Fibroblast of lung (primary cell): ENCODE results near the gene DOK6. TPM values are rescaled to one million over a fixed set of nuclear protein-coding genes. Genes with fewer than 3 reads are reported as not detected.
A peak's percentile ranks its signal among the peaks of the same experiment; 100 is the strongest.

Experiments
- DNase-seq, 2 donors: peaks; one replicate each; pipeline versions ENCODE4 v3.0.0 to v3.0.0-alpha.2; 2010; ENCODE audit warnings: low read depth in 2 of 2
- H2AFZ ChIP-seq: 2 replicates; pipeline ENCODE4 v1.5.1; 2012; ENCODE audit warnings: low read length, control low read depth, inconsistent platforms
- H3K27ac ChIP-seq: 2 replicates; pipeline ENCODE4 v1.5.1; 2011; ENCODE audit warnings: low read length, control low read depth; ENCODE audit not compliant: insufficient read depth
- H3K27me3 ChIP-seq: 2 replicates; pipeline ENCODE4 v1.5.1; 2011; ENCODE audit warnings: mild to moderate bottlenecking, low read length; ENCODE audit not compliant: control insufficient read depth, insufficient read depth
- H3K36me3 ChIP-seq: 2 replicates; pipeline ENCODE4 v1.5.1; 2011; ENCODE audit warnings: low read length; ENCODE audit not compliant: control insufficient read depth, insufficient read depth
- H3K4me1 ChIP-seq: 2 replicates; pipeline ENCODE4 v1.5.1; 2011; ENCODE audit warnings: low read length; ENCODE audit not compliant: control insufficient read depth, insufficient read depth; ENCODE audit errors: extremely low read depth
- H3K4me2 ChIP-seq: 2 replicates; pipeline ENCODE4 v1.5.1; 2011; ENCODE audit warnings: low read length, control low read depth; ENCODE audit not compliant: insufficient read depth; ENCODE audit errors: extremely low read depth
- H3K4me3 ChIP-seq, 4 experiments: fragments of 200-600 bp in 1 of 4; sonication (generic) in 1 of 4; replicated peaks in 1 of 4; 2 replicates each; pipeline ENCODE4 v1.5.1; 2011 to 2016; ENCODE audit warnings: low read length in 4 of 4, low read depth in 3 of 4, mild to moderate bottlenecking in 3 of 4, control low read depth in 2 of 4, inconsistent platforms in 1 of 4, mixed read lengths in 1 of 4; ENCODE audit not compliant: insufficient read depth in 1 of 4; ENCODE audit errors: control extremely low read depth in 1 of 4
- H3K79me2 ChIP-seq: 2 replicates; pipeline ENCODE4 v1.5.1; 2012; ENCODE audit warnings: mild to moderate bottlenecking, low read length, inconsistent platforms; ENCODE audit not compliant: control insufficient read depth, insufficient read depth
- H3K9ac ChIP-seq: 2 replicates; pipeline ENCODE4 v1.5.1; 2011; ENCODE audit warnings: mild to moderate bottlenecking, low read length, control low read depth; ENCODE audit not compliant: insufficient read depth
- H3K9me3 ChIP-seq: 2 replicates; pipeline ENCODE4 v1.5.1; 2012; ENCODE audit warnings: low read depth, low read length; ENCODE audit not compliant: control insufficient read depth, insufficient read depth
- H4K20me1 ChIP-seq: 2 replicates; pipeline ENCODE4 v1.5.1; 2011; ENCODE audit warnings: low read length; ENCODE audit not compliant: control insufficient read depth, insufficient read depth; ENCODE audit errors: extremely low read depth
- CTCF ChIP-seq, 2 donors: IDR thresholded peaks in 1 of 2; conservative IDR thresholded peaks in 1 of 2; 1 replicate in 1 of 2; 2 replicates in 1 of 2; pipeline ENCODE4 v1.5.1; 2011 to 2012; ENCODE audit warnings: low read length in 2 of 2, control low read depth in 1 of 2, inconsistent platforms in 1 of 2, low read depth in 1 of 2, mild to moderate bottlenecking in 1 of 2
- EZH2 ChIP-seq: IDR thresholded peaks from 2 replicates; pipeline ENCODE4 v1.5.1; 2012; ENCODE audit warnings: low read length, control low read depth, mild to moderate bottlenecking; ENCODE audit errors: missing control alignments
- polyA plus RNA-seq, 2 donors: library from polyadenylated mRNA; depleted of rRNA in 1 of 2; stranded (reverse) in 1 of 2; unstranded in 1 of 2; fragments of >200 nt; gene quantifications; 2 replicates each; pipeline ENCODE4 v1.2.1, GENCODE V29; 2011 to 2012; ENCODE audit warnings: missing spikeins in 1 of 2
- total RNA-seq: library from RNA; depleted of rRNA; stranded (reverse); fragments of >200 nt; gene quantifications from 2 replicates; pipeline ENCODE4 v1.2.1, GENCODE V29; 2014

DOK6 gene
- total and polyA plus RNA-seq, 2 donors (not counting 1 experiment from before 2014, with no cell fraction given), result 4.0 to 7.8 TPM

DNA sequence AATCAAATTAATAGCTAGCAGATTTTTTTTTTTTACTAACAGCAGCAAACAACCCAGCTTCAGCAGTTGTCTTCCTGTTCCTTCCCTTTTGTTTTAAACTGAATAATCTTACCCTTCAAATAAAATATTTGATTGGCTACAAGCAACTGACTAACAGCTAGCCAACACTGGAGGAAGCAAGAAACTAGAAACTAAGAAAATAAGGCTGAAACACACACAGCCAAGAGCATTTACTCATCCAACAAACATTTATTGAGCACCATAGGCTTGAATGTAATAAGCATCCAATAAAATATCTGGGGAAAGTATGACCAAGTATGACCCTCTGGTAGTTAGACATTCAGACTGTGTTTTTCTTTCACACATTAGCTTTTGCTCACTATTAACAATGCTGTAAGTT, 357.8 kb downstream of the DOK6 start:
- no peaks in the 10 kb centered on the region for H3K4me1 ChIP-seq
- H3K4me2 ChIP-seq, result no peak overlapping the region
- no peaks in the 10 kb centered on the region for H3K27me3 ChIP-seq
- H4K20me1 ChIP-seq, result no peaks in the 10 kb centered on the region
- no peak overlapping the region for H3K27ac ChIP-seq
- no peak overlapping the region for H3K9ac ChIP-seq
- peak; percentile 9 to 81 for DNase-seq
- H3K36me3 ChIP-seq, result no peaks in the 10 kb centered on the region
- H3K79me2 ChIP-seq, result no peaks in the 10 kb centered on the region
- TF ChIP-seq EZH2, result no peak
- no peak for TF ChIP-seq CTCF (conservative IDR thresholded peaks at IDR 0.05 in 1 of 2, IDR thresholded peaks at IDR 0.05 in 1 of 2; ENCODE audit: low read depth in 1 of 2, low read length in 2 of 2)
- no peak overlapping the region for H3K4me3 ChIP-seq
- no peaks in the 10 kb centered on the region for H3K9me3 ChIP-seq
- no peak overlapping the region for H2AFZ ChIP-seq

- Histone ChIP-seq H3K9me3 (no peaks in the 10 kb centered on the region), H3K4me1 (no peaks in the 10 kb centered on the region), H3K27ac (no peak overlapping the region), H3K4me2 (no peak overlapping the region), H3K27me3 (no peaks in the 10 kb centered on the region), H4K20me1 (no peaks in the 10 kb centered on the region), H2AFZ (no peak overlapping the region), H3K4me3 (no peak overlapping the region), H3K79me2 (no peaks in the 10 kb centered on the region), H3K36me3 (no peaks in the 10 kb centered on the region), H3K9ac (no peak overlapping the region)
- peak in 1 of 2 donors; percentile 39 for DNase-seq
- TF ChIP-seq CTCF (conservative IDR thresholded peaks at IDR 0.05 in 1 of 2, IDR thresholded peaks at IDR 0.05 in 1 of 2; ENCODE audit: low read depth in 1 of 2, low read length in 2 of 2), result no peak
- TF ChIP-seq EZH2, result no peak
Observed at GRCh38 chr18:69759046-69759445, 358.4 kb downstream of the DOK6 start.

DNA sequence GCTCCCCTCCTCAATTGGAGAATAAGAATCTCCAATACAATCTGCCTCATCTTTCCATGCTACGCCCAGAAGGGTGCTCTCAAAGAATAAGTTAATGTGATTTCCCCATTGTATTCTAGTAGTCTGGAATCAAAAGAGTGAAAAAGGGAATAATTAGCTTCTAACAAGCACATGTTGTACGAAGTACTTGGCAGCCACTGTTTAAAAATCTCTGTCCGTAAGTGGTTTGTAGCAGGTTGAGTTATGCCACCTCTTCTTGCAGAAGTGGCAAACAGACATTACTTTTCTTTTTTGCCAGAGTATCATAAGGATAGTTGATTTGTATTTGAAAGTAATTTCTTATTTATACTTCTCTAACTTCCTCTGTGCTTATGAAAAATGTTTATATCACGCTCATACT, 362.3 kb downstream of the DOK6 start:
- Histone ChIP-seq H2AFZ (no peak overlapping the region), H3K27ac (no peak overlapping the region), H3K4me1 (no peaks in the 10 kb centered on the region), H3K9me3 (no peaks in the 10 kb centered on the region), H3K27me3 (no peaks in the 10 kb centered on the region), H3K36me3 (no peaks in the 10 kb centered on the region), H3K4me3 (no peak overlapping the region), H4K20me1 (no peaks in the 10 kb centered on the region), H3K79me2 (no peaks in the 10 kb centered on the region), H3K9ac (no peak overlapping the region), H3K4me2 (no peak overlapping the region)
- TF ChIP-seq EZH2, result no peak
- no peak for TF ChIP-seq CTCF (conservative IDR thresholded peaks at IDR 0.05 in 1 of 2, IDR thresholded peaks at IDR 0.05 in 1 of 2; ENCODE audit: low read depth in 1 of 2, low read length in 2 of 2)
- DNase-seq, result no peak
